A549 (cell line): ENCODE data around the gene GGN. TPM values are rescaled to one million over a fixed set of nuclear protein-coding genes. Genes with fewer than 3 reads are reported as not detected.

ENCODE experiments used
- ATAC-seq, 2 experiments: fragments of 200-7000 bp in 1 of 2; fragments of >200 bp in 1 of 2; cut with Nextera tagmentation in 1 of 2; cut with Tn5 transposase in 1 of 2; 3 replicates each; pipeline versions ENCODE4 v1.8.0 to v1.9.1; 2018 to 2020; ENCODE audit warnings: mild to moderate bottlenecking in 1 of 2, moderate library complexity in 1 of 2
- CTCF ChIA-PET: fragments of 300-600 bp; sonication (Branson Sonifier 250); formaldehyde crosslinking; extraction: SDS; loops from one replicate; lab custom pipeline; 2021; ENCODE audit warnings: antibody characterized with exemption, inconsistent platforms; lab: Yijun Ruan, JAX
- POLR2A ChIA-PET: fragments of 350-600 bp; formaldehyde crosslinking; extraction: SDS; loops from one replicate; lab custom pipeline; 2021; ENCODE audit warnings: antibody characterized with exemption, inconsistent platforms; lab: Yijun Ruan, JAX
- DNase-seq, 2 experiments: peaks; one replicate each; pipeline versions ENCODE4 v3.0.0 to v3.0.0-alpha.2; 2011 to 2016; ENCODE audit warnings: low read depth in 1 of 2, low spot score in 1 of 2
- FAIRE-seq: peaks from 2 replicates; lab custom pipeline; 2011; peaks lifted over from hg19 to GRCh38; lab: Jason Lieb, UNC
- H3K27ac ChIP-seq, 2 experiments: fragments of >200 bp; sonication (Bioruptor Twin); formaldehyde crosslinking; 3 replicates each; pipeline ENCODE4 v1.5.1; 2016 to 2017
- H3K4me1 ChIP-seq: fragments of >200 bp; sonication (Bioruptor Twin); formaldehyde crosslinking; 3 replicates; pipeline ENCODE4 v1.6.1; 2016
- H3K4me2 ChIP-seq: fragments of >200 bp; sonication (Bioruptor Twin); formaldehyde crosslinking; 3 replicates; pipeline ENCODE4 v1.6.1; 2016
- H3K4me3 ChIP-seq: fragments of >200 bp; sonication (Bioruptor Twin); formaldehyde crosslinking; 3 replicates; pipeline ENCODE4 v1.5.1; 2016
- H3K9me3 ChIP-seq: fragments of >200 bp; sonication (Bioruptor Twin); formaldehyde crosslinking; 3 replicates; pipeline ENCODE4 v1.6.1; 2016
- CBX8 ChIP-seq: fragments of 200-600 bp; sonication (generic); IDR thresholded peaks from 2 replicates; pipeline ENCODE4 v1.6.1; 2016
- CEBPB ChIP-seq, 2 experiments: fragments of >200 bp in 1 of 2; sonication (Bioruptor Twin) in 1 of 2; formaldehyde crosslinking in 1 of 2; IDR thresholded peaks; 2 replicates each; pipeline ENCODE4 v1.6.1; 2012 to 2016
- CHD2 ChIP-seq: fragments of 150-350 bp; IDR thresholded peaks from 2 replicates; pipeline ENCODE4 v1.6.1; 2014; ENCODE audit warnings: low read length; ENCODE audit not compliant: partially characterized antibody
- EHF ChIP-seq: fragments of 250-450 bp; sonication (Bioruptor Pico); IDR thresholded peaks from 2 replicates; pipeline ENCODE4 v1.5.0; 2020; ENCODE audit warnings: mild to moderate bottlenecking
- ELK1 ChIP-seq: fragments of 150-350 bp; IDR thresholded peaks from 2 replicates; pipeline ENCODE4 v1.6.1; 2014; ENCODE audit warnings: low read depth, mild to moderate bottlenecking, low read length
- FOSB ChIP-seq: fragments of 250-450 bp; sonication (Bioruptor Pico); IDR thresholded peaks from 2 replicates; pipeline ENCODE4 v1.5.0; 2020; ENCODE audit warnings: mild to moderate bottlenecking, moderate library complexity
- HMGXB4 ChIP-seq: fragments of 250-450 bp; sonication (Bioruptor Pico); IDR thresholded peaks from 2 replicates; pipeline ENCODE4 v1.5.0; 2021; ENCODE audit warnings: mild to moderate bottlenecking, moderate library complexity, borderline replicate concordance
- HOXA7 ChIP-seq: fragments of 250-450 bp; sonication (Bioruptor Pico); IDR thresholded peaks from 2 replicates; pipeline ENCODE4 v1.5.0; 2020; ENCODE audit warnings: mild to moderate bottlenecking, moderate library complexity
- HOXB13 ChIP-seq: fragments of 250-450 bp; sonication (Bioruptor Pico); IDR thresholded peaks from 2 replicates; pipeline ENCODE4 v1.5.0; 2020; ENCODE audit warnings: low read depth, mild to moderate bottlenecking, moderate library complexity
- JUN ChIP-seq, 2 experiments: fragments of >200 bp; sonication (Bioruptor Twin); formaldehyde crosslinking; IDR thresholded peaks; 2 replicates in 1 of 2; 3 replicates in 1 of 2; pipeline ENCODE4 v1.6.1; 2016 to 2017
- KDM1A ChIP-seq: fragments of 200-600 bp; sonication (generic); IDR thresholded peaks from 2 replicates; pipeline ENCODE4 v1.6.1; 2016; ENCODE audit warnings: low read depth, mild to moderate bottlenecking
- MAX ChIP-seq: IDR thresholded peaks from 2 replicates; pipeline ENCODE4 v1.6.1; 2012
- MAZ ChIP-seq: fragments of 150-350 bp; IDR thresholded peaks from 2 replicates; pipeline ENCODE4 v1.6.1; 2014; ENCODE audit warnings: antibody characterized with exemption, low read depth, low read length, borderline replicate concordance
- POLR2AphosphoS2 ChIP-seq: conservative IDR thresholded peaks from 2 replicates; pipeline ENCODE4 v1.6.1; 2012; ENCODE audit warnings: low read length, improper control_type of control experiment, inconsistent platforms
- RNF2 ChIP-seq: fragments of 200-600 bp; sonication (generic); IDR thresholded peaks from 2 replicates; pipeline ENCODE4 v1.6.1; 2016; ENCODE audit warnings: low read depth, mild to moderate bottlenecking, antibody characterized with exemption, moderate library complexity, borderline replicate concordance
- TFCP2L1 ChIP-seq: fragments of 250-450 bp; sonication (Bioruptor Pico); IDR thresholded peaks from 2 replicates; pipeline ENCODE4 v1.5.0; 2021; ENCODE audit warnings: mild to moderate bottlenecking
- TP53 ChIP-seq: fragments of 250-450 bp; sonication (Bioruptor Pico); IDR thresholded peaks from 2 replicates; pipeline ENCODE4 v1.5.0; 2021; ENCODE audit warnings: mild to moderate bottlenecking, moderate library complexity
- WGBS: methylation state at CpG from one replicate; pipeline ENCODE4 v1.1.6; 2017; ENCODE audit errors: missing lambda C conversion rate; 5-methylcytosine and 5-hydroxymethylcytosine counted together
- polyA minus RNA-seq: library from RNA; depleted of rRNA, polyadenylated mRNA; stranded (reverse); fragments of >200 nt; gene quantifications from 2 replicates; pipeline ENCODE4 v1.2.3, GENCODE V29; 2011; rRNA and poly(A)+ RNA removed
- polyA plus RNA-seq, 4 experiments: library from polyadenylated mRNA; depleted of rRNA in 3 of 4; stranded (reverse); fragments of >200 nt; fragmentation: RNase III in 1 of 4; extraction: RNeasy Plus Mini Kit Qiagen cat#74134 plus additional on column Dnase treatment in 1 of 4; gene quantifications; 2 replicates in 3 of 4; 3 replicates in 1 of 4; pipeline ENCODE4 v1.2.3, GENCODE V29; 2011 to 2017
- TF ChIP-seq, protein P1 (sequence below): fragments of >200 bp; sonication (Bioruptor Twin); formaldehyde crosslinking; IDR thresholded peaks from 3 replicates; pipeline ENCODE4 v1.6.1; 2016

Gene GGN
- polyA plus RNA-seq (2011; rRNA removed) (not detected in 2 replicates), polyA plus RNA-seq (2017; fragmentation: RNase III; extraction: RNeasy Plus Mini Kit Qiagen cat#74134 plus additional on column Dnase treatment) (0.33 to 0.66 TPM (median 0.46 TPM) in 3 replicates), polyA minus RNA-seq (not detected in 2 replicates)
- 0.08 and 0.22 TPM in 2 replicates for polyA plus RNA-seq (2012; cell fraction: cytosol; rRNA removed)
- polyA plus RNA-seq (2012; cell fraction: nucleus; rRNA removed) = 0.11 and 0.23 TPM in 2 replicates

DNA sequence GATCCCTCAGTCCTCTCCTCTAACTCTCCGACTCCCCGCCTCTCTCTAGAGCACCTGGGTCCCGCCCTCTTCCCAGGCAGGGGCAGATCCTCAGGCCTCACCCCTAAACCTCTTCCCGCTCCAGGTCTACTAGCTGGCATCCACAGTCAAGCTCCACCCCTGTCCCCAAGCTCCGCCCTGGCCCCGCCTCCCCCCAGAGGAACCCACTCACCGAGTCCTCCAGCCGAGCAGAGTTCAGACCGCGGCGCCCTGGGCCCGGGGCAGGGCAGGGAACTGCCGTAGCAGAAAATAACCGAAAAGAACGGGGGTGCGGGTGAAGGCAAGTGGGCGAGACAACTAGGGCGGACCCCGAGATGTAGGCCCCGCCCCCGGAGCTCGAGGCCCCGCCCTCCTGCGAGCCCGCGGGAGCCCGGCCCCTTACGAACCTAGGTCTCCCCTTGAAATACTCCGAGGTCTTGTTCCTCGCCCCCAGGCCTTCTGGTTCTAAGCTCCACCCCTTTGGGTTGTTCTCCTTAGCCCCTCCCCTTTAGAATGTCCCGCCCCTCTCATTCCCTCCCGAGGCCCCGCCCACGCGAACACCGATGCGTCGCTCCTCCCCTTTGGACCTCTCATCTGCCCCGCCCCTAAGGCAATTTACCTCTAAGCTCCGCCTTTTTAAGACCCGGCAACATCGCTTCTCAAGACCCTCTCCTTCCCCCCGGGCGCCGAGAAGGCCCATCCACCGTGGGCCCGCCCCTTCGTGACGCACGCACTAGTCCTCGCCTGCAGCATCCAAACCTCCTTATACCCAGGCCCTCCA is at the start of gene GGN:
Gene GGN, minus strand, starts transcription at position 485 of the 799 bp plus-strand sequence. CDS start 773 bp downstream, outside the sequence.
- Histone ChIP-seq H3K4me2 (peak within 1 kb of the TSS; percentile 86), H3K4me1 (peaks cover 35% of the 10 kb centered on the region), H3K27ac (peak within 1 kb of the TSS; percentile 71 to 90), H3K9me3 (no peaks in the 10 kb centered on the region), H3K4me3 (peak within 1 kb of the TSS; percentile 61)
- FAIRE-seq (peak; percentile 94), DNase-seq (peak; percentile 98 to 100), ATAC-seq (peak; percentile 53 to 78)
- 6% methylated on average over 45 of the region's 51 CpGs for WGBS
- TF ChIP-seq POLR2AphosphoS2 (peak; percentile 73; the same call in 1 of the 2 replicates), HOXB13 (CRISPR knock-in tag) (no peak), CHD2 (no peak), MAX (peak; percentile 17; the same call in 1 of the 2 replicates), CBX8 (no peak), JUN (IDR thresholded peaks at IDR 0.05) (peak; percentile 6 to 53; a peak in 2 of 5 replicates), ELK1 (no peak), TP53 (CRISPR knock-in tag) (peak; percentile 22; the same call in 1 of the 2 replicates), RNF2 (no peak), FOSB (CRISPR knock-in tag) (no peak)
- TF ChIP-seq, protein P1, sequence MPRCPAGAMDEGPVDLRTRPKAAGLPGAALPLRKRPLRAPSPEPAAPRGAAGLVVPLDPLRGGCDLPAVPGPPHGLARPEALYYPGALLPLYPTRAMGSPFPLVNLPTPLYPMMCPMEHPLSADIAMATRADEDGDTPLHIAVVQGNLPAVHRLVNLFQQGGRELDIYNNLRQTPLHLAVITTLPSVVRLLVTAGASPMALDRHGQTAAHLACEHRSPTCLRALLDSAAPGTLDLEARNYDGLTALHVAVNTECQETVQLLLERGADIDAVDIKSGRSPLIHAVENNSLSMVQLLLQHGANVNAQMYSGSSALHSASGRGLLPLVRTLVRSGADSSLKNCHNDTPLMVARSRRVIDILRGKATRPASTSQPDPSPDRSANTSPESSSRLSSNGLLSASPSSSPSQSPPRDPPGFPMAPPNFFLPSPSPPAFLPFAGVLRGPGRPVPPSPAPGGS = peak; percentile 46; the same call in 1 of the 3 replicates
- CTCF ChIA-PET = interaction anchor here (0.6 to 12.4 kb wide), 18 partner anchors 9 to 588 kb away, joined by 3 to 254 read pairs (median 4); partner anchors contain the start of genes C19orf33, CATSPERG, FAM98C and MRPS12
- POLR2A ChIA-PET = interaction anchor here (0.5 to 3.4 kb wide), 15 partner anchors 9 to 543 kb away, joined by 3 to 89 read pairs (median 6); partner anchors contain the start of genes C19orf33, CATSPERG, EIF3K and FAM98C

GRCh38 chr19:38437295-38437694 is 49.5 kb upstream of the GGN start:
- no peak overlapping the region for H3K27ac ChIP-seq
- peaks cover 6% of the 10 kb centered on the region; the same call in 2 of the 3 replicates for H3K4me1 ChIP-seq
- POLR2A ChIA-PET = no interaction called here
- H3K4me3 ChIP-seq = no peak overlapping the region
- H3K9me3 ChIP-seq = no peaks in the 10 kb centered on the region
- TF ChIP-seq EHF (CRISPR knock-in tag) (no peak), HOXA7 (no peak), KDM1A (peak; percentile 74), CEBPB (IDR thresholded peaks at IDR 0.05) (no peak), TFCP2L1 (CRISPR knock-in tag) (no peak), HMGXB4 (CRISPR knock-in tag) (no peak), MAZ (no peak)
- TF ChIP-seq, all 56 proteins: peak for 1
- H3K4me2 ChIP-seq = no peak overlapping the region
- 69% methylated on average over 6 of the region's 6 CpGs for WGBS
- DNase-seq (no peak), FAIRE-seq (no peak), ATAC-seq (no peak)
- CTCF ChIA-PET = interaction anchor here (0.6 to 8.2 kb wide), 7 partner anchors 10 to 63 kb away, joined by 3 to 65 read pairs (median 3); partner anchors contain the start of gene FAM98C
